H4 (cell line): ENCODE data around the gene COLGALT1. TPM values are rescaled to one million over a fixed set of nuclear protein-coding genes. Genes with fewer than 3 reads are reported as not detected.
"Not testable (repeated sequence)": the region's sequence is repeated elsewhere in the genome, so short reads cannot be mapped to it uniquely, and the experiment has no call there.

Experiments
- DNase-seq: peaks from one replicate; pipeline ENCODE4 v3.0.0-alpha.2; 2015; ENCODE audit warnings: low spot score
- total RNA-seq: library from RNA; depleted of rRNA; stranded (reverse); fragments of >200 nt; shearing (Covaris generic); gene quantifications from 2 replicates; pipeline ENCODE4 v1.2.3, GENCODE V29; 2014

COLGALT1 gene
- total RNA-seq, 1 experiment from 2014 or later = 89.9 TPM

- no peak for DNase-seq
Measured at GRCh38 chr19:17532557-17532956, 22.9 kb upstream of the COLGALT1 start.

- DNase-seq = no peak
Measured at GRCh38 chr19:17534767-17535166, 20.7 kb upstream of the COLGALT1 start.

GRCh38 chr19:17536955-17537354 is 18.5 kb upstream of the COLGALT1 start:
- no peak for DNase-seq

GRCh38 chr19:17538684-17539237 is 16.7 kb upstream of the COLGALT1 start:
- DNase-seq = no peak

- peak; percentile 90 for DNase-seq
Measured at GRCh38 chr19:17539238-17540117, 16.0 kb upstream of the COLGALT1 start.

GRCh38 chr19:17540174-17540573 is 15.3 kb upstream of the COLGALT1 start:
- no peak for DNase-seq

GRCh38 chr19:17541184-17541759 is 14.2 kb upstream of the COLGALT1 start:
- DNase-seq = no peak

- DNase-seq = no peak
Measured at GRCh38 chr19:17542042-17542441, 13.4 kb upstream of the COLGALT1 start.

- no peak for DNase-seq
Measured at GRCh38 chr19:17542793-17543582, 12.5 kb upstream of the COLGALT1 start.

GRCh38 chr19:17543986-17544385 is 11.5 kb upstream of the COLGALT1 start:
- no peak for DNase-seq

- no peak for DNase-seq
Measured at GRCh38 chr19:17544418-17544817, 11.0 kb upstream of the COLGALT1 start.

GRCh38 chr19:17548145-17548544 is 7.3 kb upstream of the COLGALT1 start:
- no peak for DNase-seq

GRCh38 chr19:17549085-17549740 is 6.2 kb upstream of the COLGALT1 start:
- DNase-seq = no peak

GRCh38 chr19:17550076-17550667 is 5.3 kb upstream of the COLGALT1 start:
- no peak for DNase-seq

- DNase-seq = not testable (repeated sequence)
Measured at GRCh38 chr19:17552735-17553134, 2.7 kb upstream of the COLGALT1 start.

GRCh38 chr19:17553256-17553655 is 2.2 kb upstream of the COLGALT1 start:
- DNase-seq = peak; percentile 86

- DNase-seq = no peak
Measured at GRCh38 chr19:17554968-17555479, 425 bp upstream of the COLGALT1 start.

- DNase-seq = no peak
Measured at GRCh38 chr19:17555929-17556813, 722 bp downstream of the COLGALT1 start.

- DNase-seq = no peak
Measured at GRCh38 chr19:17556995-17557394, 1.5 kb downstream of the COLGALT1 start.

- DNase-seq = no peak
Measured at GRCh38 chr19:17557466-17557865, 2.0 kb downstream of the COLGALT1 start.
